ENCODE data around the gene CRYGB.

- TF ChIP-seq EP300 (IDR thresholded peaks at IDR 0.05) (no peak), POLR2AphosphoS5 (IDR thresholded peaks at IDR 0.05) (no peak), POLR2A (IDR thresholded peaks at IDR 0.05) (no peak)
- TF ChIP-seq, protein P1, sequence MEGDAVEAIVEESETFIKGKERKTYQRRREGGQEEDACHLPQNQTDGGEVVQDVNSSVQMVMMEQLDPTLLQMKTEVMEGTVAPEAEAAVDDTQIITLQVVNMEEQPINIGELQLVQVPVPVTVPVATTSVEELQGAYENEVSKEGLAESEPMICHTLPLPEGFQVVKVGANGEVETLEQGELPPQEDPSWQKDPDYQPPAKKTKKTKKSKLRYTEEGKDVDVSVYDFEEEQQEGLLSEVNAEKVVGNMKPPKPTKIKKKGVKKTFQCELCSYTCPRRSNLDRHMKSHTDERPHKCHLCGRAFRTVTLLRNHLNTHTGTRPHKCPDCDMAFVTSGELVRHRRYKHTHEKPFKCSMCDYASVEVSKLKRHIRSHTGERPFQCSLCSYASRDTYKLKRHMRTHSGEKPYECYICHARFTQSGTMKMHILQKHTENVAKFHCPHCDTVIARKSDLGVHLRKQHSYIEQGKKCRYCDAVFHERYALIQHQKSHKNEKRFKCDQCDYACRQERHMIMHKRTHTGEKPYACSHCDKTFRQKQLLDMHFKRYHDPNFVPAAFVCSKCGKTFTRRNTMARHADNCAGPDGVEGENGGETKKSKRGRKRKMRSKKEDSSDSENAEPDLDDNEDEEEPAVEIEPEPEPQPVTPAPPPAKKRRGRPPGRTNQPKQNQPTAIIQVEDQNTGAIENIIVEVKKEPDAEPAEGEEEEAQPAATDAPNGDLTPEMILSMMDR (IDR thresholded peaks at IDR 0.05): no peak
Observed at GRCh38 chr2:208129744-208130711, 15.9 kb downstream of the CRYGB start, which contains the start of gene CRYGC.
